ENCODE measurements around the gene SARS2.
"Not testable (repeated sequence)": the region's sequence is repeated elsewhere in the genome, so short reads cannot be mapped to it uniquely, and the experiment has no call there.

SARS2 gene

GRCh38 chr19:38890686-38891085, 39.9 kb downstream of the SARS2 start:
- no peak for DNase-seq

- DNase-seq: no peak
Measured at GRCh38 chr19:38889803-38890202, 40.8 kb downstream of the SARS2 start.

DNA sequence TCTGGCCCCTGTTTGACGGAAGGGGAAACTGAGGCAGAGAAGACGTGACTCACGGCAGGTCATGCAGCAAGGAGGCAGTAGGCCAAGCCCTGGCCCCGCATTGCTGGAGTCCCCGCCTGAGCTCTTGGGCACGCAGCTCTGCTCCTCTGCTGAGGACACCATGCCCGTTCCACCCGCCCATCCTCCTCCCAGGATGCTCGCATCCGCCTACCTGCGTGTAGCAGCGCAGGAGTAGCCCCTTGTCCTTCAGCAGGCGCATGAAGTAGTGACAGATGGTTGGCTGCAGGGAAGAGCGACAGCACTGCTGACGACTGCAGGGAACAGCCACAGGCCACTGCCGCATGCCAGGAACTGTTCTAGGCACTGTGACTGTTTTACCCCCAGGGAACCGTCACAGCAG, 41.7 kb downstream of the SARS2 start:
- no peak for DNase-seq

GRCh38 chr19:38884691-38885090, 45.9 kb downstream of the SARS2 start:
- not testable (repeated sequence) for DNase-seq

- DNase-seq: no peak
Measured at GRCh38 chr19:38883286-38883685, 47.3 kb downstream of the SARS2 start.

- no peak for DNase-seq
Measured at GRCh38 chr19:38880882-38881609, 49.5 kb downstream of the SARS2 start.

GRCh38 chr19:38880076-38880881, 50.3 kb downstream of the SARS2 start:
- no peak for DNase-seq

DNA sequence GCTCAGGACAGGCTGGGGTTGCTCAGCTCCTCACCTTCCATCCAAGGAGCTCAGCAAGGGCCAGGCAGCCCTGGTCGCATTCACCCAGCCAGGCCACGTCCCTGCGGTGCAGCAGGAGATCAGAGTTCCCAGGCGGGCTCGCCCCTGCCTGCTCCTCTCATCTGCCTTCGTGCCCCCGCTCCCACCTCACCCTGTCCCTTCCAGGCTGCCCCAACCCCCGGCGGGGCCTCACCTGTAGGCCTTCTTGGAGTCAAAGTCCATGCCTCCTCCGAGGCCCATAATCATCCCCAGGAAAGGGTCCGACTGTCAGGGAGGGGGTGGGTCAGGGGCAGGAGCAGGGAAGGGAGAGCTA, 51.2 kb downstream of the SARS2 start:
- no peak for DNase-seq

DNA sequence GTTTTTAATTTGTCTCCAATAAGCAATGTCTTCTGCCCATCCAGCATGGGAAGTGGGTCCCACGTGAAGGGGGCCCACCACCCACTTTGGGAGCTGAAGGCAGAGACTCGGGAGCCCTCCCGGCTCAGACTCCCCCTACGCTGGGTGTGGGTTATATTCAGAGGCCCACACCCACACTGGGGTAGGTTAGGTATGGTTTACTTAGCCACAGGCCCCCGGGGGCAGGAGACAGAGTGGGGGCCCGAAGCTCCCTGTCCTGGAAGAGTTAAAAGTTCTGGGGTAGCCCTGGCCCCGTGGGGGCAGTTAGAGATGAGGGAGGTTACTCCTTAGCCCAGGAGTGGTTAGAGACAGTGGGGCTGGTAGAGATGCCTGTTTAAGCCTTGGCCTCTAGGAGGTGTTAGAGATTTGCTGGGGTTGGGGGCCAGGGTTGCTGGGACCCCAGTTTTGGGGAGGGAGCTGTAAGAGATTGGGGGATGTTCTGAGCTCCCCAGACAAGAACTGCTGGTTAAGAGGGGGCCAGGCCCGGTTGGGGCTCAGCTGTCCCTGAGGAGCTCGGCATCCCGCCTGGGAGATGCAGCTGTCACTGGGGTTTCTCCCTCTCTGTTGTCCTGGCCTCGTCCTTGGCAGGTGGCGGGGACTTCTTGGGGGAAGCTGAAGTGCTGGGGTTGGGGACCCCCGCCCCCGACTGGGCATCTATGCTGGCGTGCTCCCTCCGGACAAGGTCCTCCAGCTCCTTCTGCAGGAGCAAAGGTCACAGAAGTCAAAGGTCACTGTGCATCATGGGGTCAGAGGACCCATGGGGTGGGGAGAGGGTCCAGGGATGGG, 51.8 kb downstream of the SARS2 start:
- DNase-seq: no peak

DNA sequence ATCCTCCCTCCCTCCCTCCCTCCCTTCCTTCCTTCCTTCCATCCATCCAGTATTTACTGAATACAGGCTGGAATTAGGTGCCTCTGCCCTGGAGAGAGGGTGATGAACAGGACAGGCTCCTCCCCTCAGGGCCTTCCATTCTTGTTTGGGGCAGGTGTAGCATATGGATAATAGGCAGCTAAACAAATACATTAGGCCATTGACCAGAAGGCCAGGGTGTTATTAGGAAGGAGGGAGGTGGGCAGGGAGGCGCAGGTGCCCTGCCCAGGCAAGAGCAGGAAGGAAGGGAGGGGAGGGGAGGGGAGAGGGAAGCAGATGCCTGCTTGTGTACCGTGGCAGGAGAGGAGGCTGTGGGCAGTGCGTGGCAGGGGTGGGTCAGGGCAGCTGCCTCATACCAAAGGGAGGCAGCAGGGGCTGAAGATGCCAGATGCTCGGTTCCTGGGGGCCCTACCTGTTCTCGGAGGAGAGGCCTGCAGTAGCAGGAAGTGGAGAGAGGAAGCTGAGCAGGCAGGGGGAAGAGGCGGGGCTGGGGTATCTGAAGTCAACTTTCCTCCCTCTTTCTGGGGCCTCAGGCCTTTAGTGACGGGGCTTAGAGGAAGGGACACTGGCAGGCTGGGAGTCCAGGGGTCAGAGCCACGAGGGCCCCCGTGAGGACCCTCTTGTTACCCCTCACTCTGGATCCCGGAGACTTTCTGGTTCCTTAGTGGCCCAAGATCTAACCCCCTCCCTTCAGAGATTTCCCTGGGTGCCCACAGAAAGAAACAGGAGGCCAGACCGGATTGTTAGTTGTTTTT, 52.6 kb downstream of the SARS2 start, which contains the start of gene RINL:
TSS of gene RINL (minus strand) at position 495 of the 794 bp plus-strand sequence. CDS start 1,533 bp downstream, outside the sequence.
- peak; percentile 70 to 77 for DNase-seq

GRCh38 chr19:38875656-38876395, 54.7 kb downstream of the SARS2 start:
- no peak for DNase-seq

- DNase-seq: not testable (repeated sequence)
Measured at GRCh38 chr19:38873400-38873799, 57.2 kb downstream of the SARS2 start.

- DNase-seq: no peak
Measured at GRCh38 chr19:38870612-38871011, 60.0 kb downstream of the SARS2 start.

GRCh38 chr19:38869836-38870607, 60.5 kb downstream of the SARS2 start:
- peak; percentile 94 to 97 for DNase-seq

DNA sequence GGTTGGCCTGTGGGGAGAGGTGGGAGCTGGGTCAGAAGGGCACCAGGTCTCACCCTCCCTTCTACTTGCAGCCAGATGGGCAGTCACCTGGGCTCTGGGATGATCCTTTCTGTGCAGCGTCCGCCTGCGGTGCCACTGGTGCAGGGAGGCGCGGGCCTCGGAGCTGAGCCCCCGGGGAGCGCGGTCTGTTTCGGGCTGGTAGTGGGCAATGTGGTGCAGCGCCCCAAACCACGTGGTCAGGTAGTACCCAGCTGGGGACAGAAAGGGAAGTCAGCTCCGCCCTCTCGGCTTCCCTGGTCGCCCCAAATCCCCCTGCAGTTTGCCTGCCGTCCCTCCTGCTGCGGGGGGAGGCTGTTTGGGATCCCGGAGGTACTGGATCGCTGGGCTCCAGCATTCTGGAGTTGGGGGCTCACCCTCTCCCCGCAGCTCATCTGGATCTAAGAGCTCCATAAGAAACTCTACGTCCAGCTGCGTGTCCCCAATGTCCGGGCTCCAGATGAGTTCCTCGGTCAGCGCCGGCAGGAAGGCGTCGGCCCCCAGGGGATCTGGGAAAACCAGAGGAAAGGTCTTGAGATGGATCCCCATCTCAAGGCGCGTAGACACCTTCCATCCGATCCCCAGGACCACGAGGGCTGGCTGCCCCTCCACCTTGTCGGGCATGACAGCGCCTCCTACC, 61.3 kb downstream of the SARS2 start:
- DNase-seq: peak in 1 of 2 donors; percentile 52

DNA sequence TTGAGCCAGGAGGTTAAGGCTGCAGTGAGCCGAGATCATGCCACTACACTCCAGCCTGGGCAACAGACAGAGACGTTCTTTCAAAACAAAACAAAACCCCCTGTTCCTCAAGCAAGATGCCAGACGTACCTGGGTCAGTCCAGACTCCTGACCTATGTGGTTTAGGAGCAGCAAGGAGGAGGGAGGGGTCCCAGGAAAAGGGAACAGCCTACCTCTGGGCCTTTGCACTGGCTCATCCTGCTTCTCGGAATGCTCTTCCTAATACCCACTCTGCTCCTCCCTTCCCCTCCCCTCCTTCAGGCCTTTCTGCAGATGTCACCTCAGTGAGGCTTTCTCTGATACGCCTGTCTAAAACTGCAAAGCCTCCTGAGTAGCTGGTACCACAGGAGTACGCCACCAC, 62.0 kb downstream of the SARS2 start:
- DNase-seq: no peak

GRCh38 chr19:38867171-38867780, 63.3 kb downstream of the SARS2 start:
- no peak for DNase-seq

All from stimulated activated CD4-positive, alpha-beta T cell treated with anti-CD3 and anti-CD28 coated beads, Interleukin-2, amount 100 ng/mL, for 24 hours (primary cell).